Right atrium auricular region (tissue), 2 donors: ENCODE measurements around the gene TSNAX. TPM values are rescaled to one million over a fixed set of nuclear protein-coding genes. Genes with fewer than 3 reads are reported as not detected.

ENCODE experiments used
- DNase-seq: peaks from one replicate; pipeline ENCODE4 v3.0.0-alpha.2; 2019; ENCODE audit warnings: low spot score
- H3K27ac ChIP-seq, 2 donors: fragments of 200-600 bp; sonication (generic); 1 replicate in 1 of 2; 2 replicates in 1 of 2; pipeline ENCODE4 v1.5.1; 2016 to 2019
- H3K27me3 ChIP-seq, 2 donors: fragments of 200-600 bp; sonication (generic); one replicate each; pipeline versions ENCODE4 v1.5.1 to v1.6.0; 2017 to 2019
- H3K36me3 ChIP-seq: fragments of 200-600 bp; sonication (generic); one replicate; pipeline ENCODE4 v1.5.1; 2016
- H3K4me1 ChIP-seq, 2 donors: fragments of 200-600 bp; sonication (generic); one replicate each; pipeline versions ENCODE4 v1.5.1 to v1.6.0; 2017 to 2019
- H3K4me3 ChIP-seq, 2 donors: fragments of 200-600 bp; sonication (generic); 1 replicate in 1 of 2; 2 replicates in 1 of 2; pipeline ENCODE4 v1.5.1; 2017 to 2019; ENCODE audit warnings: mild to moderate bottlenecking in 1 of 2, moderate library complexity in 1 of 2
- H3K9me3 ChIP-seq, 2 donors: fragments of 200-600 bp; sonication (generic); one replicate each; pipeline ENCODE4 v1.5.1; 2019
- CTCF ChIP-seq, 2 donors: fragments of 200-600 bp; sonication (generic); IDR thresholded peaks; one replicate each; pipeline ENCODE4 v1.5.1; 2019; ENCODE audit warnings: antibody characterized with exemption in 2 of 2
- total RNA-seq, 2 donors: library from RNA; depleted of rRNA; stranded (reverse); fragments of >200 nt; gene quantifications; one replicate each; pipeline ENCODE4 v1.1.0, GENCODE V29; 2016

Gene TSNAX
- 10 to 100 TPM; 19.5 to 26.3 TPM for total RNA-seq

DNA sequence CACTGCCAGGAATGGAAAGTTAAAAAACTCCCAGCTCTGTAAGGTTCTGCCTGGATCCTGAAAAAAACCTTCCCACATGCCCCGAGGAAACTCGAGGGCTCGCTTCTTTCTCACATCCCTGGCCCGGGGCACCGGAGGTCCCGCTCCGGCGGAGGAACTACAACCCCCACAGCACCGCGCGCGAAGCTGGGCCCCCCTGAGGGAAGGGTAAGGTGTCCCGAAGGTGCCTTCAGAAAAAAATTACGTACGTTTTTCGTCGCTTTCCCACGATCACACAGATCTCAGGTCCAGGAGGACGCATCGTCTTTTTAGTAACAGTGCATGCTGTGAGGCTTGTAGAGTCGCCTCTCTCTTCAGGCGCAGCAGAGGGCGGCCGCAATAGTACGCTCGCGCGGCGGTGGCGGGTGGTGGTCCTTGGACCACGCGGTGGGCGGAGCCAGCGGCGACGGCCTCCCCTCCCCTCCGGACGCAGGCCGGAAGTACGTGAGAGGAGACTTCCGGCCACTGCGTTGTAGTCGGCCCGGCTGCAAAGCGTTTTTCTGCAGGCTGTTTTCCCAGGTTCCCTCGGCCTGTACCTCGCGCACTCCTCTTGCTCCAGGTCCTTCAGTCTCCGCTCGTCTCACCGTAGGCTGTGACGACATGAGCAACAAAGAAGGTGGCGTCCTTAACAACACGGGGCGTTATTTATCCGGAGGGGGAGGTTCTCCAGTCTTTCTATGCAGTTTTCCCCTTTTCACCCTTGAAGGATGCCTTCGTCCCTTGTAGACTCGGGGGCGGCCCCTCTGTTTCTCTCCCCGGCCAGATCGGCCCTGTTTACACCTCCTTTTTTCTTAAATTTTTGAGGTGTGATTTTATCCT is at the start of gene TSNAX:
Gene TSNAX, plus strand, starts transcription at position 498 of the 858 bp plus-strand sequence. Its CDS starts 142 bp downstream, at position 640.
- H3K9me3 ChIP-seq = no peaks in the 10 kb centered on the region
- H3K27me3 ChIP-seq = no peaks in the 10 kb centered on the region
- H3K4me3 ChIP-seq = peak within 1 kb of the TSS; percentile 61 to 78
- TF ChIP-seq CTCF (IDR thresholded peaks at IDR 0.05) = no peak
- DNase-seq = peak; percentile 90
- no peaks in the 10 kb centered on the region for H3K36me3 ChIP-seq
- H3K27ac ChIP-seq = peak within 1 kb of the TSS; percentile 86 to 93
- H3K4me1 ChIP-seq = peaks cover 0 to 19% of the 10 kb centered on the region in 2 donors

DNA sequence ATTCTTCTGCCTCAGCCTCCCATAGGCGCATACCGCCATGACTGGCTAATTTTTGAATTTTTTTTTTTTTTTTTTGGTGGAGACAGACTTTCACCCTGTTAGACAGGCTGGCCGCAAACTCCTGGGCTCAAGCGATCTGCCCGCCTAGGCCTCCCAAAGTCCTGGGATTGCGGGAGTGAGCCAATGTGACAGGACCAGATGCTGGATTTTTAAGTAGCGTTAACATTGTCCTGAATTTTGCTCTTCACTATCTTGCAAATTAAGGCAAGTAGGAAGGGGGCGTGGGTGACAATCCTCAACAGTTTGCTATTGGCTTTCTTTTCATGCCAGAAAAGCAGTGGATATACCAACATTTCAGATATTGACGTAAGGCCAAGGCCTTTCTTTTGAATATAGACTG is 49.7 kb upstream of the TSNAX start:
- no peaks in the 10 kb centered on the region for H3K4me1 ChIP-seq
- no peak overlapping the region for H3K4me3 ChIP-seq
- no peak for TF ChIP-seq CTCF (IDR thresholded peaks at IDR 0.05)
- H3K9me3 ChIP-seq = no peaks in the 10 kb centered on the region
- no peak overlapping the region for H3K27ac ChIP-seq
- H3K27me3 ChIP-seq = no peaks in the 10 kb centered on the region
- no peaks in the 10 kb centered on the region for H3K36me3 ChIP-seq
- no peak for DNase-seq

GRCh38 chr1:231480008-231480407 is 48.5 kb upstream of the TSNAX start:
- Histone ChIP-seq H3K4me3 (no peak overlapping the region), H3K9me3 (no peaks in the 10 kb centered on the region), H3K27me3 (no peaks in the 10 kb centered on the region), H3K4me1 (no peaks in the 10 kb centered on the region), H3K27ac (no peak overlapping the region), H3K36me3 (no peaks in the 10 kb centered on the region)
- TF ChIP-seq CTCF (IDR thresholded peaks at IDR 0.05) = no peak
- DNase-seq = no peak

GRCh38 chr1:231481289-231481688 is 47.2 kb upstream of the TSNAX start:
- Histone ChIP-seq H3K27ac (no peak overlapping the region), H3K27me3 (no peaks in the 10 kb centered on the region), H3K36me3 (no peaks in the 10 kb centered on the region), H3K9me3 (no peaks in the 10 kb centered on the region), H3K4me3 (no peak overlapping the region), H3K4me1 (no peaks in the 10 kb centered on the region)
- TF ChIP-seq CTCF (IDR thresholded peaks at IDR 0.05) = no peak
- DNase-seq = no peak

- no peak for DNase-seq
- Histone ChIP-seq H3K4me1 (no peaks in the 10 kb centered on the region), H3K27me3 (no peaks in the 10 kb centered on the region), H3K4me3 (no peak overlapping the region), H3K36me3 (no peaks in the 10 kb centered on the region), H3K27ac (no peak overlapping the region), H3K9me3 (no peaks in the 10 kb centered on the region)
- TF ChIP-seq CTCF (IDR thresholded peaks at IDR 0.05) = no peak
These were observed 43.3 kb upstream of the TSNAX start for GRCh38 chr1:231485029-231485784.
